NOMO-1 (cell line): ENCODE data around the gene GRM8.
A peak's percentile ranks its signal among the peaks of the same experiment; 100 is the strongest.

ENCODE experiments used
- DNase-seq, 2 experiments: peaks; one replicate each; lab custom pipeline; 2025; ENCODE audit not compliant: unreplicated experiment in 2 of 2; lab: John Stamatoyannopoulos, UW

The GRM8 gene

GRCh38 chr7:127231415-127231814 is 21.3 kb downstream of the GRM8 start:
- no peak for DNase-seq

GRCh38 chr7:127230192-127230925 is 22.4 kb downstream of the GRM8 start:
- no peak for DNase-seq

GRCh38 chr7:127226685-127227374 is 25.9 kb downstream of the GRM8 start:
- no peak for DNase-seq

GRCh38 chr7:127221731-127222130 is 31.0 kb downstream of the GRM8 start:
- DNase-seq = no peak

- DNase-seq = no peak
These were observed 37.6 kb downstream of the GRM8 start for GRCh38 chr7:127214956-127215718.

- no peak for DNase-seq
These were observed 42.9 kb downstream of the GRM8 start for GRCh38 chr7:127209886-127210285.

- DNase-seq = no peak
These were observed 43.9 kb downstream of the GRM8 start for GRCh38 chr7:127208860-127209259.

- DNase-seq = no peak
These were observed 44.4 kb downstream of the GRM8 start for GRCh38 chr7:127208351-127208750.

- DNase-seq = no peak
These were observed 44.9 kb downstream of the GRM8 start for GRCh38 chr7:127207806-127208205.

- no peak for DNase-seq
These were observed 45.5 kb downstream of the GRM8 start for GRCh38 chr7:127207230-127207629.

- DNase-seq = no peak
These were observed 58.2 kb downstream of the GRM8 start for GRCh38 chr7:127194571-127194970.

GRCh38 chr7:127189886-127190285 is 62.9 kb downstream of the GRM8 start:
- DNase-seq = no peak

GRCh38 chr7:127189074-127189473 is 63.7 kb downstream of the GRM8 start:
- no peak for DNase-seq

GRCh38 chr7:127187740-127188139 is 65.0 kb downstream of the GRM8 start:
- no peak for DNase-seq

- no peak for DNase-seq
These were observed 66.1 kb downstream of the GRM8 start for GRCh38 chr7:127186686-127187085.

- DNase-seq = no peak
These were observed 75.6 kb downstream of the GRM8 start for GRCh38 chr7:127177156-127177555.

- DNase-seq = no peak
These were observed 90.4 kb downstream of the GRM8 start for GRCh38 chr7:127162366-127162765.

GRCh38 chr7:127158659-127159058 is 94.1 kb downstream of the GRM8 start:
- DNase-seq = no peak

- no peak for DNase-seq
These were observed 97.8 kb downstream of the GRM8 start for GRCh38 chr7:127154958-127155357.

GRCh38 chr7:127154101-127154500 is 98.6 kb downstream of the GRM8 start:
- no peak for DNase-seq

- peak in 1 of 2 experiments; percentile 33 for DNase-seq
These were observed 99.4 kb downstream of the GRM8 start for GRCh38 chr7:127153315-127153714.

GRCh38 chr7:127152423-127152822 is 100.3 kb downstream of the GRM8 start:
- no peak for DNase-seq
